GM12874 (cell line): ENCODE measurements around the gene ZNF17.

ENCODE experiments used
- CTCF ChIP-seq: IDR thresholded peaks from 2 replicates; pipeline ENCODE4 v1.5.1; 2011; ENCODE audit warnings: low read depth, mild to moderate bottlenecking, control low read depth, low read length, moderate library complexity; ENCODE audit not compliant: insufficient read depth

ZNF17 gene

GRCh38 chr19:57466489-57466888, 55.5 kb downstream of the ZNF17 start:
- TF ChIP-seq CTCF = no peak
